HG03066 (cell line): ENCODE data around the gene HECTD4.
"Not testable (repeated sequence)": the region's sequence is repeated elsewhere in the genome, so short reads cannot be mapped to it uniquely, and the experiment has no call there.

ENCODE experiments used
- ATAC-seq: cut with Tn5 transposase; IDR thresholded peaks from one replicate; pipeline ENCODE4 v1.9.1; 2021; ENCODE audit warnings: low read depth; ENCODE audit not compliant: unreplicated experiment

The HECTD4 gene

DNA sequence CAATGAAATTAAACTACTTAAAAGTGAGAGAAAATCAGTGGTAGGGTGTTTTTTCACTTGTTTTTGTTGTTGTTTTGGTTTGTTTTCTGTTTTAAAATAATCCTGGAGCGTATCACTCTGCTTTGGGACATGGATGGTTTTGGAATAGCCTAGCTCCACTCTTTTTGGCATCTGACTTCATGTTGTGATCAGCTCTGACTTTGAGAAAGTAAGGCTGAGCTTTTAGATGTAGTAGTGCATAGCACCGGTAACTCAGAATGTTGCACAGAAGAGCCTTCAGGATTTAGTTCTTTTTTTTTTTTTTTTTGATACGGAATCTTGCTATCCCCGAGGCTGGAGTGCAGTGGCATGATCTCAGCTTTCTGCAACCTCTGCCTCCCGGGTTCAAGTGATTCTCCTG is 248.8 kb downstream of the HECTD4 start:
- ATAC-seq = no peak

DNA sequence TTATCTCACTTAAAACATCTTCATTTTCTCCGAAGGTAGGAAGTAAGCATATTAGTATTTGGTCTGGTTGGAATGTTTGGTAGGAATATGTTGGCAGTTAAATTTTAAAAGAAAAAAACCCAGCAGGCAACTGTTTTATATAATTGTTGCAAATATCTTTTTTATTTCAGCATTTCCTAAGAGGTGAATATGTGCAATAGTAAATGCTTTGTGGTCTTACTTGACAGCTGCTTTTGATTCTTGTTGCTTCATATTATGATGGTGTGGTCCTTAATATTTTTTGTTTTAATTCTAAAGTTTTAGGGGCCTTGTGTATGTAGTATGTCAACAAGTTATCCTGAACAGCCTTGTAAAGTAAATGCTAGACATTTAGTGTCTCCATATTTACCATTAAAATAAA is 250.5 kb downstream of the HECTD4 start:
- ATAC-seq = no peak

DNA sequence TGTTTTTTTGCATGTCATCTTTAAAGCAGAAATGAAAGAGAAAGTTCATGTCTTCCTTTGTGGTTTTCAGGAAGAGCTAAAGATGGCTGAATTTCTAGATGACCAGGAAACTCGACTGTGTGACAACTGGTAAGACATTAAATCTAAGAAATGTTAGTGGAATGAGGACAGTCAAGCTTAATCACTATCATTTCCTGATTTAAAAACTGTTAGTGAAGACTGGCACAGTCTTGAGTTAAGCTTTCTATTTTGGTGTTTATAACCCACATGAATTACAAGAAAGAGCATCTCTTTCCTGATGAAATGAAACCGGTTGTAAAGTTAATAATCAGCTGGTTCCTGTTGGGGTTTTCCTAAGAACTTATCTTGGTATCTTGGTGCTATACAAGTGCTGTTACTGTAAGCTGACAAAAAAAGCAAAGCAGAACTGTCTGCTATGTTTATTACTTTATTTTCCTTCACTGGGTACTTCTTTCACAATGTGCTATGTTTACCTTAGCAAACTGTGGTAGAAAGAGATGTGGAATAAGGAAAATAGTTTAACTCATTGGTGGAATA is 251.7 kb downstream of the HECTD4 start:
- peak; percentile 51 for ATAC-seq

DNA sequence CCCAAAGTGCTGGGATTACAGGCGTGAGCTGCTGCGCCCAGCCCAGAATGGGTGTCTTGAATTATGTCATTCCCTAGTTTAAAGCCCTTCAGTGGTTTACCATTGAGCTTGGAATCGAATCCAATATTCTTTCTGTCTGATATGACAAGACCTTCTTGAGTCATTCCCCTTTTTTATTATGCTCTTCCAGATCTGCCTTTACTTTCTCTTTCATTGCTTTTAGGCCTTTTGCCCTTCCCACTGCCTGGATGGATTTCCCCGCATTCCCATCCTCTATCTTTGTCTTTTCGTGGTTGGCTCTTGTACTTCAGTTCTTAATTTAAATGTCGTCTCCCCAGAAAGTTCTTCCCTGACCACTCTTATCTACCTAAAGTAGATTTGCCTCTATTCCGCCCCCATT is 255.3 kb downstream of the HECTD4 start:
- ATAC-seq = no peak

DNA sequence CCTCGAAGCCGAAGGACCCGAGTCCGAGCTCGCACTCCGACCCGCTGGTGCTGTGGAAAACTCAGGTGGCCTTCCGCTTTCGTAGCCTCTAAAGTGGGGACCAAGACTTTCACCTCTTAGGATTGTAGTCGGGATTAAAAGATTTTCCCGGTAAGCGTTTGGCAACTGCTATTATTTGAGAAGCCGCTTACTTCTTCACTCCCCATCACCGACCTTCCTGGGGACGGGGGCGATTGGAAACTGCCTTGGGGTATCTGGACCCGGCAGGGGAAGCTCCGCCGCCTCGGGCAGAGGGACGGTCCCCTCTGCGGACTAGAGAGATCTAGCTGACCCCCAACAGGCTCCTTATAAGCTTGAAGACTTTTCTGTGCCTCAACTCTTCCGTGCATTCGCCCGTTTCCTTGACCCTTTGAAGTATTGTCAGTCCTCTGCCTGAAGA is 256.2 kb downstream of the HECTD4 start:
- ATAC-seq = no peak

DNA sequence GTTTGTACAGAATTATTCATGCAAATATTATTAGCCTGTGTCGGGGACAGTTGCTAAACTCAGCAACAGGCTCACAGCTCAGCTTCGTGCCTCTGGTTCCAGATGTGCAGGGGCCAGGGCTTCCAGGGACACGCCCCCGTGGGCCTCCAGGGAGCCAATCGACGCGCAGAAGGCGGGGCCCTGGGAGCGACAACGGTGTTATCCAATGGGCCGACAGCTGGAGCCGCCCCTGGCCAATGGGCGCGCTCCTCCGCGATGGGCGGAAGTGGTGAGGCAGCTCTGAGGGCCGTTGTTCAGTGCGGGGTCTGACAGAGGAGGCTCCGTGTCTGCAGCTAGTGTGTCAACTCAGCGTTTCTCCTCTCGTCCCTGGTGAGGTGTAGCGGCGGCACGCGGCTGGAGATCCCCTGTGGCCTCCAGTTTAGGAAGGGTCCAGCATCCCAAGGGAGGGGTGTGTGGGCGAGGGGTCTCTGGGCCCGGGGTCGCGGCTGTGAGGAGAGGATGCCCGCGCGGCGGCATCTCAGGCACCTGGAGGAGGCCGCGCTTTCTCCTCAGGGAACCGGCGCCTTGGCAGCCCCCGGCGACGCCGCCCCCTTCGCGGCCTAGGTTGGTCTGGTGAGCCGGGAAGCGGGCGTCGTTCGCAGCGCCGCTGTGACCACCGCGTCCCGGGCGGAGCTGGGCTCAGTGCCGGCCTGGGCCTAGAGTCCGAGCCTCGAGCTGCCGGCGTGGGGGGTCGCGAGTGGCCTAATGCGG is 256.8 kb downstream of the HECTD4 start, which contains the start of gene TRAFD1:
TRAFD1 (plus strand) TSS at position 311 of the 750 bp plus-strand sequence. CDS start 4,963 bp downstream, outside the sequence.
- ATAC-seq = peak; percentile 95

DNA sequence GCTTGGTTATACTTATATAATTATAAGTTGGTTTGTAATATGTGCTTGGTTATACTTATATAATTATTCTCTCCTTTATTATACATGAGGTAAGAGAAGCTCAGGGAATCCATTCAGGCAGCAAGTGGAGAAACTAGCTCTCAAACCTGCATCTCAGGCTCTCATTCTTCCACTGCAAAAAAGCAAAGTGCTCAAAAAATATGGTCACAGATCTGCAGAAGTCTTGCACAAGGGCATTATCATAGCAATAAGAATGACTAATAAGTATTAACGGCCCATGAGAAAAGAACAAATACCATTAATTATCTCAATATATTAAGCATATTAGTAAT is 257.3 kb downstream of the HECTD4 start:
- no peak for ATAC-seq

DNA sequence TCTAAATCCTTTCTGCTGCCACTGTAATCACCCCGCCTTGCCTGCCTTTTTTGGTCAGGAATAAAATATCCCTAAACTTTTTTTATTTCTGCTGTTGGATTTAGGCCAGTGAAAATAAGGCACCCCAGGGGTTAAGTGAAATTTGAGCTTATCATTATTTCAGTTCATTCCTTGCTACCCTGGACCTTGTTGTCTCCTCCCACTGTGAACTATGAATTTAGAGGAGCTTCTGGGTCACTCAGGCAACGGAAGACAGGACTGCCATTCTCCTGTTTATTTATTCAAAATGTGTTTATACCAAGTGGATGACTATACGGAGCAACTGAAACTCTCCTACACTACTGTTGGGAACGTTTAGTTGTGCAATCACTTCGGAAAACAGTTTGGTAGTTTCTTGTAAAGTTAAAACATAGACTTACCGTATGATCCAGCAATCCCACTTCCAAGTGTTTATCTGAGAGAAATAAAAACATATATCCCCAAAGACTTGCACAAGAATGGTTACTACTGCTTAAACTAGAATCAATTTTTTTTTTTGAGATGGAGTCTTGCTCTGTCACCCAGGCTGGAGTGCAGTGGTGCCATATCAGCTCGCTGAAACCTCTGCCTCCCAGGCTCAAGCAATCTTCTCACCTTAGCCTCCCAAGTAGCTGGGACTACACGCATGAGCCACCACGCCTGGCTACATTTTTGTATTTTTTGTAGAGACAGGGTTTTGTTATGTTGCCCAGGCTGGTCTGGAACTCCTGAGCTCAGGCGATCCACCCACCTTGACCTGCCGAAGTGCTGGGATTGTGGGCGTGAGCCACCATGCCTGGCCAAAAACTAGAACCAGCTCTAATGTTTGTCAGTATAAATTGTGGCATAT is 259.2 kb downstream of the HECTD4 start:
- ATAC-seq = no peak

DNA sequence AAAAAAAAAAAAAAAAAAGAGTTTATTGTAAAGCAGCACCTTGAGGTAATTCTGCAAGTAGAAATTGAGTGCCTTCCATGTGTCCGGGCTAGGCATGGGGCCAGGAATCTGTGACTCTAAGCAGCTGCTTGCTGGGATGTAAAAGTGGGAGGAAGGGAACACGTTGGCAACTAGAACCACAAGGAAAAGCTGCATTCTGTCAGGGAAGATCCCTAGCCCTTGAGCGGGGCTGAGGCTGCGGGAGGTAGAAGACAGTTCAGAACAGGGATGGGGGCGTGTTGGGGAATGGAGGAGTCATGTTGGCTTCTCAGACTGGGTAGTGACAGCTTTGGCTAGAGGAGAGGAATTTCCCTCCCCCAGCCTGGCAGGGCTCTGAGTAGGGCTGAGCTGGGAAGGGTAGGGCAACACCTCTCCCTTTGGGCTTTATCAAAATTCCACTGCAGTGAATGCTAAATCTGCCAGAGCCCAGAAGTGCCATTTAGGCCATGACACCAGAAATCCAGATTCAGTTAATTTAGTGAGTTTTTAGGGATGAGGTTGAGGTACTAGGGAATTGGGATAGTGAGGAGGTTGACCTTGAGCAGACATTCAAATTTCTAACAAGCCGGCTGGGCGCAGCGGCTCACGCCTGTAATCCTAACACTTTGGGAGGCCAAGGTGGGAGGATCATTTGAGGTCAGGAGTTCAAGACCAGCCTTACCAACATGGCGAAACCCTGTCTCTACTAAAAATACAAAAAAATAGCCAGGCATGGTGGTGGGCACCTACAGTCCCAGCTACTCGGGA is 260.3 kb downstream of the HECTD4 start:
- ATAC-seq = no peak

DNA sequence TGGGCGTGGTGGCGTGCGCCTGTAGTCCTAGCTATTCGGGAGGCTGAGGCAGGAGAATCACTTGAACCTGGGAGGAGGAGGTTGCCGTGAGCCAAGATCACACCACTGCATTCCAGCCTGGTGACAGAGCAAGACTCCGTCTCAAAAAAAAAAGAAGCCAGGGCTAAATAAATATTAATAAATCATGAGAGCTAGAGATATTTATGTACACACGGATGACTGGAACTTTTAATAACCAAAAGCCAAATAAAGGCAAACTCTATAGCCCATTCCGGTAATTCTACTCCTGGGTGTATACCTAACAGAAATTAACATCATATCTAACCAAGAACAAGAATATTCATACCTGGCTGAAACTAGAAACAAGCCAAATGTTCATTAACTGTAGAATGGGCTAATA is 264.5 kb downstream of the HECTD4 start:
- ATAC-seq = no peak

DNA sequence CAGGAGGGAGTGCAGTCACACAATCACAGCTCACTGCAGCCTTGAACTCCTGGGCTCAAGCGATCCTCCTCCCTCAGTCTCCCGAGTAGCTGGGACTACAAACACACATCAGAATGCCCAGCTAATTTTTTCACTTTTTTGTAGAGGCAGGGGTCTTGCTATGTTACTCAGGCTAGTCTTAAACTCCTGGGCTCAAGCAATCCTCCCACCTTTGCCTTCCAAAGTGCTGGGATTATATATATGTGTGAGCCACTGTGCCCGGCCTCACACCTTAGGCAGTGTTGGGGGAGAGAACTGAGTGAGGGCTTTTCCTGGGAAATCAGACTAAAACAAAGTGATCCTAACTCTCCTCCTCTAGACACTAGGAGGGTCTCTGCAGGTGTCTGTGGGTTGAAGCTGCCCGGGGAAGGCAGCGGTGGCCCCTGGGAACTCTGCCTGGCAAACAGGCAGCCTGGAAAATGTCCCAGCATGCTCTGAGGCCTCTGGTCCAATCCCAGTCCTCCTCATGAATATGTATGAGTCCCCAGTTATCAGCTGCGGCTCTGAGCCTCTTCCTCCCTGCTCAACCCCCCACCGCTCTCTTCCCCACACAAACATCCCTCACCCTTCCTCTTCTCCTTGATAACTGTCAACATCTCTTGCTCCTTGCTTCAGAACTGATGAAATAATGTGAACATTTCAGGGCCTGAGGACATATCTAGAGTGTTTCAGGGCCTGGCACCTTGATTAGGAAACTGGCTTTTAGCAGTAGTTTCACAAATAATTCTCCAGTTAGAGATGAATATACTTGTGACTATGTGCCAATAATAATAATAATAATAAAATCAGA is 265.8 kb downstream of the HECTD4 start:
- ATAC-seq = no peak

DNA sequence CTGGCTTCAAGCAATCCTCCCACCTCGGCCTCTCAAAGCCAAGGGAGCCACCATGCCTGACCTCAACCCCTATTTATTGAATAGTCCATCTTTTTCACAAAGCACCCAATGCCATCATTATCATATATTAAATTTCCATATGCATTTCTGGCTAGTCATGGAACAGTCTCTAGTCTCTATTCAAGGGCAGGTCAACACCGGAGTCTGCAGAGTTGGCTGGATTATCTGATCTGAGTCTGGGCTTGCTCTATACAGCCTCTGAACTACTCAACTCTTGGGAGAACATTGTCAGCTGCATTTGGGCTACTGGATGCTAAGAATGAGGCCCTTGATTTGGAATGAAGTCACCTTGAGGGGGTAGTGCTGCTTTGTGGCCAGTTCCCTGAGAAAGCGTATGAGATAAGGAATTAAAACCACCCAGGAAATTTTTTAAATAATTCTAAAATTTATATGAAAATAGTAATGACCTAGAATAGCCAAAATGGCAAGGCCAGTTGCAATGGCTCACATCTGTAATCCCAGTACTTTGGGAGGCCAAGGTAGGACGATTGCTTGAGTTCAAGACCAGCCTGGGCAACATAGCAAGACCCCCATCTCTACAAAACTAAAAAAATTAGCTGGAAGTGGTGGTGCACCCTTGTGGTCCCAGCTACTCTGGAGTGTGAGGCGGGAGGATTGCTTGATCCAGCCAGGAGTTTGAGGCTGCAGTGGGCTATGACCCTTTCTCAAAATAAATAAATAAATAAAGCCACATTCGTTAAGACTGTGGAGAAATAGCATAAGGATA is 266.8 kb downstream of the HECTD4 start:
- ATAC-seq = no peak

DNA sequence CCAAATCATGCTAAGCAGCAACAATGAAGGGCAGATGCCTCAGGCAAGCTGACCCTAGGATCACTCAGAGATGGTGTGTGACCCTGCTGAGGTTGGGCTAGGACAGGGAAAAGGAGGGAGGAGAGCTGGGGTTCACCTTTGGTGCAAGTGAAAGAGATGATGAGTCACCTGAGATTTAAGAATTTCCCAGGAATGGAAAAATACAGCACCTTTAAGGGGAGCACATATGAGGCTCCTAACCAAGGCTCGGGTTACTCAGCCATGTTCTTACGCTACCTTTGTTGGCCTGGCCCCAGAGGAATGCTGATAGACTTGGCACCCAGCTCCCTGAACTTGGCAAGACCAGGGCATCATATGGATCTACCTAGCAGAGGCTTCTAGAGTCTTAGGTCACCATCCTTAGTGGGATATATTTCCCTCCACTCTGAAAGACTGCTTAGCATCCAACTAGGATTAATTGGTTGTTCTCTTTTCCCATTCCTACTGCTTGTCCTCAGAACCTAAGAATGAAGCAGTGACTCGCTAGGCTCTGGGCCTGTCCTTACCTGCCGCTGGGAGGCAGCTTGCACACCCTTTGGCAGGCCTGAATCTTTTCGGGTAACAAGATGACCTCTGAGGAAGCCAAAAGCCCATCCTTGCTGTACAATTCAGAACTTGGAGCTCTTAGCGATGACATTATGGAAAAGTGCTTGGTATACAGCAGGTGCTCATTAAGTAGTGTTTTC is 269.7 kb downstream of the HECTD4 start:
- no peak for ATAC-seq

DNA sequence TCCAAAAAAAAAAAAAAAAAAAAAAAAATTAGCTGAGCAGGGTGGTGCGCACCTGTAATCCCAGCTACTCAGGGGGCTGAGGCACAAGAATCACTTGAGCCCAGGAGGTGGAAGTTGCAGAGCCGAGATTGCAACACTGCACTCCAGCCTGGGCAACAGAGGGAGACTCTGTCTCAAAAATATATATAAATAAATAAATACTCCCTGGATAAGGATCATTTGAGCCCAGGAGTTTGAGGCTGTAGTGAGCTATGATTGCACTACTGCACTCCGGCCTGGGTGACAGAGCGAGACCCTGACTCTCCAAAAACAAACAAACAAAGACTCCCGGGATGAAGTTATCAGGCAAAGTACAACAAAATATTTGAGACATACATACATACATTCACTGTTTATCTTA is 270.3 kb downstream of the HECTD4 start:
- ATAC-seq = no peak

DNA sequence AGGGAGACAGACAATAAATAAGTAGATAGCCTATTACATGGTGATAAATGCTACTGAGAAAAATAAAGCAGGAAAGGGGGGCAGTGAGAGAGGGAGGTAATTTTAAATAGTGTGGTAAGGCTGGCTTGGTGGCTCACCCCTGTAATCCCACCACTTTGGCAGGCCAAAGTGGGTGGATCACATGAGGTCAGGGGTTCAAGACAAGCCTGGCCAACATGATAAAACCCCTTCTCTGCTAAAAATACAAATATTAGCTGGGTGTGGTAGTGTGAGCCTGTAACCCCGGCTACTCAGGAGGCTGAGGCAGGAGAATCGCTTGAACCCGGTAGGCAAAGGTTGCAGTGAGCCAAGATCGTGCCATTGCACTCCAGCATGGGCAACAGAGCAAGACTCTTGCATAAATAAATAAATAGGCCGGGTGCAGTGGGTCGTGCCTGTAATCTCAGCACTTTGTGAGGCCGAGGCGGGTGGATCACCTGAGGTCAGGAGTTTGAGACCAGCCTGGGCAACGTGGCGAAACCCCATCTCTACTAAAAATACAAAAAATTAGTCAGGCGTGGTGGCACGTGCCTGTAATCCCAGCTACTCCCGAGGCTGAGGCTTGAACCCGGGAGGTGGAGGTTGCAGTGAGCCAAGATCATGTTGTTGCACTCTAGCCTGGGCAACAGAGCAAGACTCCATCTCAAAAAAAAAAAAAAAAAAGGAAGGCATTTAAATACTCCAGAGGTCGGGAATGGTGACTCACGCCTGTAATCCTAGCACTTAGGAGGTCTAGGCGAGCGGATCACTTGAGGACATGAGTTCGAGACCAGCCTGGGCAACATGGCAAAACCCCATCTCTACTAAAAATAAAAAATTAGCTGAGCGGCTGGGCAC is 271.2 kb downstream of the HECTD4 start:
- not testable (repeated sequence) for ATAC-seq
